GM23338 (cell line): ENCODE results near the gene KCNK10. TPM values are rescaled to one million over a fixed set of nuclear protein-coding genes. Genes with fewer than 3 reads are reported as not detected.

Experiments used
- ATAC-seq: fragments of 200-7000 bp; cut with Tn5 transposase; 3 replicates; pipeline ENCODE4 v1.9.1; 2020
- DNase-seq: peaks from one replicate; pipeline ENCODE4 v3.0.0-alpha.2; 2015; ENCODE audit warnings: low spot score
- H2AFZ ChIP-seq: fragments of 200-600 bp; sonication (generic); 2 replicates; pipeline ENCODE4 v1.8.0; 2016; ENCODE audit warnings: antibody characterized with exemption, mild to moderate bottlenecking, moderate library complexity
- H3F3A ChIP-seq: fragments of 200-600 bp; sonication (generic); replicated peaks from 2 replicates; pipeline ENCODE4 v1.8.0; 2017; ENCODE audit warnings: antibody characterized with exemption, mixed run types, low read depth
- H3K27ac ChIP-seq: fragments of 200-600 bp; sonication (generic); 2 replicates; pipeline ENCODE4 v1.6.1; 2016; ENCODE audit warnings: low read depth
- H3K27me3 ChIP-seq: fragments of 200-600 bp; sonication (generic); 2 replicates; pipeline ENCODE4 v1.8.0; 2016; ENCODE audit warnings: mild to moderate bottlenecking, mixed run types, moderate library complexity; ENCODE audit not compliant: insufficient read depth
- H3K36me3 ChIP-seq: fragments of 200-600 bp; sonication (generic); 2 replicates; pipeline ENCODE4 v1.8.0; 2016; ENCODE audit warnings: mild to moderate bottlenecking; ENCODE audit not compliant: insufficient read depth
- H3K4me1 ChIP-seq: fragments of 200-600 bp; sonication (generic); 2 replicates; pipeline ENCODE4 v1.8.0; 2016; ENCODE audit warnings: mild to moderate bottlenecking, moderate library complexity; ENCODE audit not compliant: insufficient read depth
- H3K4me2 ChIP-seq: fragments of 200-600 bp; sonication (generic); 2 replicates; pipeline ENCODE4 v1.7.1; 2017; ENCODE audit warnings: mixed run types
- H3K4me3 ChIP-seq: fragments of 200-600 bp; sonication (generic); 2 replicates; pipeline ENCODE4 v1.6.1; 2016; ENCODE audit warnings: mixed run types
- H3K79me2 ChIP-seq: fragments of 200-600 bp; sonication (generic); replicated peaks from 2 replicates; pipeline ENCODE4 v1.8.0; 2017; ENCODE audit warnings: mild to moderate bottlenecking; ENCODE audit not compliant: insufficient read depth
- H3K9me2 ChIP-seq: fragments of 200-600 bp; sonication (generic); 2 replicates; pipeline ENCODE4 v1.8.0; 2017; ENCODE audit not compliant: insufficient read depth
- H4K20me1 ChIP-seq: fragments of 200-600 bp; sonication (generic); replicated peaks from 2 replicates; pipeline ENCODE4 v1.8.0; 2017; ENCODE audit warnings: mild to moderate bottlenecking; ENCODE audit not compliant: insufficient read depth
- H3K27ac Mint-ChIP-seq: 2 replicates; pipeline ENCODE4 v1.8.0; 2020; ENCODE audit warnings: inconsistent platforms, mild to moderate bottlenecking, moderate library complexity, mixed read lengths
- H3K27me3 Mint-ChIP-seq: 3 replicates; pipeline ENCODE4 v1.8.0; 2022; ENCODE audit warnings: low read depth, mild to moderate bottlenecking, moderate library complexity, mixed read lengths, inconsistent platforms; ENCODE audit not compliant: insufficient read depth, poor library complexity
- H3K36me3 Mint-ChIP-seq: 3 replicates; pipeline ENCODE4 v1.8.0; 2021; ENCODE audit warnings: low read depth, mild to moderate bottlenecking, inconsistent platforms, moderate library complexity, mixed read lengths
- H3K4me1 Mint-ChIP-seq: 3 replicates; pipeline ENCODE4 v1.8.0; 2020; ENCODE audit warnings: mild to moderate bottlenecking, inconsistent platforms, mixed read lengths
- H3K4me3 Mint-ChIP-seq: 3 replicates; pipeline ENCODE4 v1.8.0; 2021; ENCODE audit warnings: moderate library complexity, mild to moderate bottlenecking, inconsistent platforms, mixed read lengths
- H3K9me3 Mint-ChIP-seq: 3 replicates; pipeline ENCODE4 v1.8.0; 2020; ENCODE audit warnings: moderate library complexity, mild to moderate bottlenecking, inconsistent platforms, mixed read lengths
- CTCF ChIP-seq, 2 experiments: fragments of 200-600 bp in 1 of 2; sonication (generic) in 1 of 2; conservative IDR thresholded peaks; 2 replicates each; pipeline versions ENCODE4 v1.5.1 to v1.6.1; 2016 to 2017; ENCODE audit warnings: antibody characterized with exemption in 2 of 2, low read depth in 2 of 2, mild to moderate bottlenecking in 2 of 2, moderate library complexity in 1 of 2
- ETS1 ChIP-seq: IDR thresholded peaks from 2 replicates; pipeline ENCODE4 v1.6.1; 2016; ENCODE audit warnings: antibody characterized with exemption
- EZH2phosphoT487 ChIP-seq: fragments of 200-600 bp; sonication (generic); IDR thresholded peaks from one replicate; pipeline ENCODE4 v1.8.1; 2018; ENCODE audit warnings: antibody characterized with exemption; ENCODE audit not compliant: unreplicated experiment
- JUNB ChIP-seq: IDR thresholded peaks from one replicate; pipeline ENCODE4 v1.6.1; 2016; ENCODE audit warnings: antibody characterized with exemption; ENCODE audit not compliant: unreplicated experiment
- NANOG ChIP-seq: IDR thresholded peaks from 2 replicates; pipeline ENCODE4 v1.6.1; 2016; ENCODE audit warnings: antibody characterized with exemption, borderline replicate concordance
- POLR2AphosphoS5 ChIP-seq: IDR thresholded peaks from 2 replicates; pipeline ENCODE4 v1.6.1; 2016; ENCODE audit warnings: antibody characterized with exemption, low read depth
- REST ChIP-seq: IDR thresholded peaks from one replicate; pipeline ENCODE4 v1.6.1; 2018; ENCODE audit warnings: antibody characterized with exemption; ENCODE audit not compliant: unreplicated experiment
- STAT1 ChIP-seq: IDR thresholded peaks from one replicate; pipeline ENCODE4 v1.6.1; 2016; ENCODE audit warnings: antibody characterized with exemption; ENCODE audit not compliant: unreplicated experiment
- ZNF331 ChIP-seq: fragments of 250-450 bp; sonication (Bioruptor Pico); IDR thresholded peaks from 2 replicates; pipeline ENCODE4 v1.5.0; 2020; ENCODE audit warnings: low read depth, mild to moderate bottlenecking, moderate library complexity
- ZNF462 ChIP-seq: fragments of 250-450 bp; sonication (Bioruptor Pico); IDR thresholded peaks from 2 replicates; pipeline ENCODE4 v1.5.0; 2020; ENCODE audit warnings: mild to moderate bottlenecking, moderate library complexity
- polyA plus RNA-seq: library from polyadenylated mRNA; unstranded; fragments of >200 nt; fragmentation: Nextera tagmentation; extraction: Ambion mirVana; gene quantifications from 2 replicates; pipeline ENCODE4 v1.2.1, GENCODE V29; 2016
- total RNA-seq: library from RNA; depleted of rRNA; stranded (reverse); fragments of >200 nt; shearing (Covaris generic); gene quantifications from 2 replicates; pipeline ENCODE4 v1.2.3, GENCODE V29; 2014

KCNK10 gene
- total and polyA plus RNA-seq, 2 experiments from 2014 or later, result 0.29 to 1.0 TPM

- Mint-ChIP-seq H3K27ac (no peak overlapping the region), H3K4me1 (peaks cover 26% of the 10 kb centered on the region), H3K36me3 (no peaks in the 10 kb centered on the region), H3K9me3 (no peaks in the 10 kb centered on the region), H3K4me3 (no peak overlapping the region), H3K27me3 (no peaks in the 10 kb centered on the region)
- Histone ChIP-seq H3K27me3 (no peaks in the 10 kb centered on the region), H3K4me2 (no peak overlapping the region), H2AFZ (no peak overlapping the region), H4K20me1 (no peaks in the 10 kb centered on the region), H3K4me3 (no peak overlapping the region), H3K9me2 (peaks cover 2% of the 10 kb centered on the region; the same call in 1 of the 2 replicates), H3K27ac (no peak overlapping the region), H3K79me2 (no peaks in the 10 kb centered on the region), H3K4me1 (peaks cover 12% of the 10 kb centered on the region), H3F3A (no peaks in the 10 kb centered on the region), H3K36me3 (no peaks in the 10 kb centered on the region)
- no peak for DNase-seq
- TF ChIP-seq EZH2phosphoT487 (no peak), NANOG (no peak), CTCF (conservative IDR thresholded peaks at IDR 0.05; ENCODE audit: low read depth in 2 of 2) (no peak), ETS1 (no peak), REST (no peak), POLR2AphosphoS5 (no peak), ZNF462 (no peak), ZNF331 (CRISPR knock-in tag) (no peak), JUNB (no peak), STAT1 (no peak)
- ATAC-seq, result no peak
These were observed 126.1 kb downstream of the KCNK10 start for GRCh38 chr14:88196925-88197324.
